HG03103 (cell line): ENCODE results near the gene KLHL25.

Experiments
- ATAC-seq: cut with Tn5 transposase; IDR thresholded peaks from one replicate; pipeline ENCODE4 v1.9.1; 2021; ENCODE audit warnings: low read depth; ENCODE audit not compliant: unreplicated experiment

The KLHL25 gene

GRCh38 chr15:85778107-85778776, 16.5 kb downstream of the KLHL25 start:
- no peak for ATAC-seq

DNA sequence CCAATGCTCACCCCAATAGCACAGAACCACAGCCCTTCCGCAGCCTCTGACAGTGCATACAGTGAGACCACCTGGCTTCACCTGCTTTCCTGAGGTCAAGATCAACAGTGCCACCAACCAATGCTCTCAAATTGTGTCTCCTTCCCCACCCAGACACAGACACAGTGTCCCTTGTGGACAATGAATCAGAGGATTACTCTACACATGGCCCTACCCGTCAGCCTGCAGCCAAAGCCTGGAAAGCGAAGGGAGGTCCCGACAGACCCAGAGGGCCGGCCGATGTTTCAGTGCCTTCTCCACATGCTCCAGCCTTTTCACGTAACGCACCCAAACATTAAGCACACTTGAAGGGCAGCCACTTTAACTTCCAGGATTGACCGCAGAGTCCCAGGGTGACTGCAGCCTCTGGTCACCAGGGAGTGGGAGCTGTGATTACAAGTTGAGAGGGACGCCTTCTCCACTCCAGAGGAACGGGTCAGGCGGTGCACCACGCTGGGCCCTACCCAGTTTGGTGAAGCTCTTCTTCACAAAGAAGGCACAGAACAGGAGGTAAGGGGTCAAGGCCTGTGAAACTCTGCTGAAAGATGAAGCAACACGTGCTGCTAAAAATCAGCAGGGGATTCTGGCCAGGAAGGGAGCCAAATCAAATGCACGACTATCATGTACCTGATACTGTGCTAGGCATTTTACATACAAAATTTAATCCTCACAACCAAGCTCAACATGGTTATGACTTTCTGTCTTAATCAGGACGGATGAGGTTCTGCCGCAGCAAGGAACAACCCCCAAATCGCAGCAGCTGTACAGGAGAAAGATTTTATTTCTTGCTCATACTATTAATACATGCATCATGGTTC, 17.2 kb downstream of the KLHL25 start:
- ATAC-seq = no peak

DNA sequence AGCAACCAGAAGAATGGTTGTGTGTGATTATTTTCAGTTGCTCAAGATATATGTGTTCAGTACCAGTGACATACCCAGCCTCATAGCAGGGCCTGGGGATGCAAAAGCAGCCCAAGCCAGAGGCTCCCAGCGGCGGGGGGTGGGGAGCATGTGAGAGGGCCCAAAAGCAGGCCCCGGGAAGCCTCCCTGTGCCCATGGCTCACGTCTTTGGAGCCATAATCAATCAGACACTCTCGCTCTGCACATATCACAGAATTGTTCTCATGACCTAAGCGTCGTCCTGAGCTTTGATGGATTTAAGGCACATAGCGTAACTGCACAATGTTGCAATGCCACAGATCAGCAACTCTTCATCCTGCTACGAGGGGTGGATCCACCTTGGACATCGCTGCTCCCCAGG, 20.8 kb downstream of the KLHL25 start:
- ATAC-seq = no peak

GRCh38 chr15:85773249-85773648, 21.5 kb downstream of the KLHL25 start:
- ATAC-seq = no peak

DNA sequence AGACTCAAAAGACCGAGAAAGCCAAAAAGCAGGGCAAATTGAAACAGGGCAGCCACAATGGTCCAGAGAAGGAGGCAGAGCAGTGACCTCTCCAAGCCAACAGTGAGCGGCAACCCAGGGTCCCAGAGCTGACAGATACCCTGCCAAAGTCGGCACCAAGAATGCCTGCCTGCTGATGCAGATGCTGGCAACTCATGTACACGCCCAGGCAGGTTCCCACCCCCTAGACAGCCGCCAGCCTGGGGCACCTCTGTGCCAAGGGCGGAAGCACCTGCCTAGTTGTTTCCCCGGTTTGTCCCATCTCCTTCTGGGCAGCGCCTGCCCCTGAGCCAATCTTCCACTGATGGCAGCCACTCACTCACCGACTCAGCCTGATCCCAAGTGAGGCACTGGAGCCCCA, 22.1 kb downstream of the KLHL25 start:
- no peak for ATAC-seq

- ATAC-seq = no peak
Observed at GRCh38 chr15:85771781-85772445, 22.8 kb downstream of the KLHL25 start.

- no peak for ATAC-seq
Observed at GRCh38 chr15:85771271-85771670, 23.5 kb downstream of the KLHL25 start.

- ATAC-seq = no peak
Observed at GRCh38 chr15:85770096-85771041, 24.4 kb downstream of the KLHL25 start.

DNA sequence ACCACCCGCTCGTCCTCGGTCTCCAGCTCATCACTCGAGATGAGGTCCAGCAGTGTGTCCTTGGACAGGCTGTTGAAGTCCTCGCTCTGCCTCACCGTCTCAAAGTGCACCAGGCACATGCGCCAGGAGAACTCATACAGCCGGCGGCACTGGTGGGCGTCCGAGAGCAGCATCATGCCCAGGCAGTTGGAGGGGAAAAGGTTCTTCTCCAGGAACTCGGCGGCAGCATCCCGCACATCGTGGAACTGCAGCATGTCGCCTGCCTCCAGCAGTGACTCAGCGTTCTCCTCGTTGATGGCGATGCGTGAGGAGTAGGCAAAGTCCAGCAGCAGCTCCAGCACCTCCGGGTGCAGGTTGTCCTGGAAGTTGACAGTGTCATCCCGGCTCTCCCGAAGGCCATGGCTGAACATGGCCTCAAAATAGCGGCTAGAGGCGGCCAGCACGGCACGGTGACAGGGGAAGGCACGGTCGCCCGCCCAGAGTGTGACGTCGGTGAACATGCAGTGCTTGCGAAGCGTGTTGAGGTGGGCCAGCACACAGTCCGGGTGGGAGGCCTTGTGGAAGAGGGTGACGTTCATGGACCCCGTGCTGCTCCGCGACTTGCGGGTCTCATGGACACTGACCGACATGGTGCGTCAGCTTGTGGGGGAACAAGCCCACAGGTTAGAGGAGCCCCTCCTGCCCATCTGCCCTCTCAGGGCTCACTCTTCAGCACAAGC, 25.4 kb downstream of the KLHL25 start:
- ATAC-seq = no peak

DNA sequence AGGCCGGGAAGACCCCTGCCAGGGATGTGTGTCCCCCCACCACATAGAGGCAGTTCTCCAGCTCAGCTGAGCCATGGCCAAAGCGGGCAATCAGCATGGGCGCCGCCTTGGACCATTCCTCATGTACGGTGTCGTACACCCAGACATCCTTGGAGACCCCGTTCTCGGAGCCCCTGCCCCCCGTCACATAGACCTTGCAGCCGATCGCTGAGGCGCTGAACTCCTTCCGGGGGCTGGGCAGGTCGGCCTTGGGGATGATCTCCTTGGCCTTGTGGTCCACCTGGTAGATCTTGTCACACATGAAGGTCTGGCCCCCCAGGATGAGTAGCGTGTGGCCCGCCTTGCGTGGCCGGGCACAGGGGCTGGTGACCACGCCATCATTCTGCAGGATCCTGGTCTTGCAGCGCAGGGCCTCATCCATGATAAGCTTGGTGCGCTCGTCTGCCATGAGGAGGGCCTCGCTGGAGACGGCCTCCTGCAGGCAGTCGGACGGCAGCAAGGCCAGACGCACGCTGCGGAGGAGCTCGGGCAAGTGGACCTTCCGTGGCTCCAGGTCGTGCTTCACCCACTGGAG, 26.0 kb downstream of the KLHL25 start:
- no peak for ATAC-seq

- no peak for ATAC-seq
Observed at GRCh38 chr15:85767785-85768529, 26.8 kb downstream of the KLHL25 start.

- no peak for ATAC-seq
Observed at GRCh38 chr15:85766001-85766831, 28.5 kb downstream of the KLHL25 start.

DNA sequence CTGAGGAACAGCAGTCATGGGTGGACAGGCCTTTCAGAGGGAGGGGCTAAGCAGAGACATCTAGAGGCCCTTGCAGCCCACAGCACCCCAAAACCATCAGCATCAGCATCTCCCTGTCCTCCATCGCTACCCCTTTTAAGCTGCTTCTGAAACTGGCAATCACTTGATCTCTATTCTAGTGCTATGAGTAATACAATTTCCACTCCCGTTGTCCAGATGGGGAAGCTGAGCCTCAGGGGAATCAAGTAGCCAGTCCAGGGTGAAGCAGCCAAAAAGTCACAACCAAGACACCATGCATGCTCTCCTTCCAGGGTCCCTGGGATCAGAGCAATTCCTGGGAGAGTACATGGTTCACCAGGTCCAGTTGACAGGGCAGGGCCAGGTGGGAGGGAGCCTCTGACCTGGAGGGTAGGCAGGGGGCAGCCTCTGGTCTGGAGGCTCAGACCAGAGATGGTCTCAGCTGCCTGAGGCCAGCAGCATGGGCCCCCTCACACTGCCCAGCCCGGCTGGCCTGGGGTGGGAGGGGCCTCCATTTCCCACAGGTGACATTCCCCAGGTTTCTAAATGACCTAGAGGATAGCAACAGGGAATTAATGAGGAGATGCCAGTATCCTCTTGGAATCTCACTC, 30.0 kb downstream of the KLHL25 start:
- no peak for ATAC-seq

DNA sequence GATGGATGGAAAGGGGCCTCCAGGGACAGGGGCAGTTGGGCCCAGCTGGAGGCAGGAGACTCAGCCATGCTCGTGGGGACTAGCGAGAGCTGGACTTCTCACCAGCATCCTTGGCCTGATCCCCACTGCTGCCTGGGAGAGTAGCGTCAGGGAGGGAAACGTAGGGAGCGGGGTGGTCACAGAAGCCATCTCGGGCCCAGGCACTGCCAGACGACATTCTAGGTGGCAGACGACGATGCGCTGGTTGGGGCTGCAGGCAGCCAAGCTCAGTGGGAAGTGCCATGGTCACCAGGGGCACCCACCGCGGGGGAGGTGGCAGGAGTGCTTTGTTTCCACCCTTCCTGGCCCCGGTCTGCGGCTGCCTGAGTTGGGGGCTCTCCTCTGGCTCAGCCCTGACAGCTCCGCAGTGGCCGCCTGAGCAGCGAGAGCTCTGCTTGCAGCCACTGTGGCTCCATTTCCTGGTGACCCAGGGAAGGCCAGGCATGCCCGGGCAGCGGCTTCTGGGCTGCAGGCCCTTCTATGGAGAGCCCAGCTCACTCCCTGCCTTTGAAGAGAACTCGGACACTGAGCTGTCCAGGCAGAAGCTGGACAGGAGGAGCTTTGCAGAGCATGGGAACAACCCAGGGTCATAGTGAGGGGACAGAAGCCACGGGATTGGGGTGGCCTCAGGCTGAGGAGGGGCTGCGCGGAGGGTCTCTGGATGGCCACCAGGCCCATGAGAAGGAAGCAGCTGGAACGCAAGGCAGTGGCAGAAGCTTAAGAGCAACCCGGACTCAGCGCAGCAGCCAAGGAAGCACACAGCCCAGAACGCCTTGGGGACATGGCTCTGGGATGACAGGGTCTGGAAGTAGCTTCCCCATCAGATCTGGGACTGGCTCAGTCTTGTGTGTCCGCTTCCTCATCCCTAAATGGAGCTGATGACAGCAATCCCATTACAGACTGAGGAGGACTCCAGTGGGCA, 30.8 kb downstream of the KLHL25 start:
- no peak for ATAC-seq

DNA sequence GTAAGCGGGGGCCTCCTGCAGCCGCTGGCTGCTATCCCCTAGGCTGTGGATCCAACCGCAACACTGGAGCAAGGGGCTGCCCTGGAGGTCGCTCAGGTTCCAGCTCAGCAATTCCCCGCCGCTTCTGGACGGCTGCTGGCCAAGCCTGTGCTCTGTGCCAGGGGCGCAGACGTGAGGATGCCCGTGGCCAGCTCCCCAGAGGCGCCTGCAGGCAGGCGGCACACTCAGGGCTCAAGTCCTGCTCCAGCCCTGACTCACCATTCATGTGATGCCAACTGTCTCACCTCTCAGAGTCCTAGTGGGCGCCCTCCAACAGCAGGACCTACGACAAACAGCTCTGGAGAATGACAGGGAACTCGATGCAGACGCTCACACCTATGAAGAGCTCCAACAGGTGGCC, 31.6 kb downstream of the KLHL25 start:
- no peak for ATAC-seq

DNA sequence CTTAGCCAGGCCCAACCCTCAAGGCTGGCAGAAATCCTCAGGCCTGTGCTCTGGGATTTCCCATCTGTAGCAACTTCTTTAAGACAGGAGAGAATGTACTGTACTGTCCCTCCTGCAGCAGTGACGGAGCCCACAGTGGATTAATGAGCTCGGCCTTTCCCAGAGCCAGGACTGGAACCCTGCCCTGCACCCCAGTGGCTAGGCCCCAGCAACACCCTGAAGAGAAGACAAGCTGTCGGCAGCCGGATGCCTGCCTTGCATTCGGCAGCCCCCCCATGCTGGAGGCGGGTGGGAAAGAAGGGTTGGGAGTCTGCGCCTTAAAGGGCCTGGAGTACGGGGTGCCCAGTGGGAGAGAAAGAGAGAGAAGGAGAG, 32.0 kb downstream of the KLHL25 start:
- ATAC-seq = no peak
